GM10266 (cell line): ENCODE data around the gene RSRC1.
A peak's percentile ranks its signal among the peaks of the same experiment; 100 is the strongest.

Source experiments
- DNase-seq: peaks from one replicate; pipeline ENCODE4 v3.0.0; 2012; ENCODE audit errors: extremely low spot score
- CTCF ChIP-seq: IDR thresholded peaks from 2 replicates; pipeline ENCODE4 v1.5.1; 2012; ENCODE audit warnings: mild to moderate bottlenecking, low read depth; ENCODE audit not compliant: control insufficient read depth, insufficient read depth; ENCODE audit errors: missing control alignments

RSRC1 gene

GRCh38 chr3:158205324-158205723, 95.4 kb downstream of the RSRC1 start:
- no peak for TF ChIP-seq CTCF
- DNase-seq, result no peak

- peak; percentile 7 for DNase-seq
- TF ChIP-seq CTCF, result no peak
These were observed 96.1 kb downstream of the RSRC1 start for GRCh38 chr3:158205994-158206393.

GRCh38 chr3:158210067-158210466, 100.2 kb downstream of the RSRC1 start:
- no peak for DNase-seq
- no peak for TF ChIP-seq CTCF

- TF ChIP-seq CTCF, result no peak
- DNase-seq, result no peak
These were observed 103.6 kb downstream of the RSRC1 start for GRCh38 chr3:158213461-158213860.

- no peak for TF ChIP-seq CTCF
- DNase-seq, result no peak
These were observed 108.1 kb downstream of the RSRC1 start for GRCh38 chr3:158217992-158218391.

GRCh38 chr3:158220575-158220974, 110.7 kb downstream of the RSRC1 start:
- DNase-seq, result no peak
- no peak for TF ChIP-seq CTCF

GRCh38 chr3:158221426-158221825, 111.5 kb downstream of the RSRC1 start:
- DNase-seq, result no peak
- no peak for TF ChIP-seq CTCF
